Measurements from ENCODE around the gene GNAO1.

The GNAO1 gene

DNA sequence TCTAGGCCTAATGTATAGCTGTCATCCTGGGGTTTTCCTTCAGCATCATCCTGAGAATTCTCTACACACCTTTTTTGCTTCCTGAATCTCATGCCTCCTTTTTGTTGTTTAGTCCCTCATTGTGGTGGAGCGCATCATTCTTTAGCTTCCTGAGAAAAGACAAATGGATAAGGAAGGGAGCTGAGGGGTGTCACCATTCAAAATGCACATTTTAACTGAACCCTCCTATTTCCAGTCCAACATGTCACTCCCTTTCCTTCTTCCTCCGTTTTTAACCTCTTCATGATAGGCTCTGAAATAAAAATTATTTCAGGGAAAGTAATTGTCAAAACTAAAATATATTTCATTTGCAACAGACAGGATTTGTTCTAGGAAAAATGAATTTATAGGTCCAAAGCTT lies 39.7 kb upstream of the GNAO1 start:
- Histone ChIP-seq H3K27ac (replicated peaks) (no peak overlapping the region), H3K4me3 (replicated peaks; ENCODE audit: insufficient read depth, low read length) (no peak overlapping the region), H3K27me3 (ENCODE audit: insufficient read depth, poor library complexity, severe bottlenecking) (peaks cover 4% of the 10 kb centered on the region)
- no peak for DNase-seq (ENCODE audit: low read depth in 1 of 2, low spot score in 1 of 2)
- TF ChIP-seq POLR2AphosphoS5 (IDR thresholded peaks at IDR 0.05; ENCODE audit: low read depth): no peak
- TF ChIP-seq, protein P1, sequence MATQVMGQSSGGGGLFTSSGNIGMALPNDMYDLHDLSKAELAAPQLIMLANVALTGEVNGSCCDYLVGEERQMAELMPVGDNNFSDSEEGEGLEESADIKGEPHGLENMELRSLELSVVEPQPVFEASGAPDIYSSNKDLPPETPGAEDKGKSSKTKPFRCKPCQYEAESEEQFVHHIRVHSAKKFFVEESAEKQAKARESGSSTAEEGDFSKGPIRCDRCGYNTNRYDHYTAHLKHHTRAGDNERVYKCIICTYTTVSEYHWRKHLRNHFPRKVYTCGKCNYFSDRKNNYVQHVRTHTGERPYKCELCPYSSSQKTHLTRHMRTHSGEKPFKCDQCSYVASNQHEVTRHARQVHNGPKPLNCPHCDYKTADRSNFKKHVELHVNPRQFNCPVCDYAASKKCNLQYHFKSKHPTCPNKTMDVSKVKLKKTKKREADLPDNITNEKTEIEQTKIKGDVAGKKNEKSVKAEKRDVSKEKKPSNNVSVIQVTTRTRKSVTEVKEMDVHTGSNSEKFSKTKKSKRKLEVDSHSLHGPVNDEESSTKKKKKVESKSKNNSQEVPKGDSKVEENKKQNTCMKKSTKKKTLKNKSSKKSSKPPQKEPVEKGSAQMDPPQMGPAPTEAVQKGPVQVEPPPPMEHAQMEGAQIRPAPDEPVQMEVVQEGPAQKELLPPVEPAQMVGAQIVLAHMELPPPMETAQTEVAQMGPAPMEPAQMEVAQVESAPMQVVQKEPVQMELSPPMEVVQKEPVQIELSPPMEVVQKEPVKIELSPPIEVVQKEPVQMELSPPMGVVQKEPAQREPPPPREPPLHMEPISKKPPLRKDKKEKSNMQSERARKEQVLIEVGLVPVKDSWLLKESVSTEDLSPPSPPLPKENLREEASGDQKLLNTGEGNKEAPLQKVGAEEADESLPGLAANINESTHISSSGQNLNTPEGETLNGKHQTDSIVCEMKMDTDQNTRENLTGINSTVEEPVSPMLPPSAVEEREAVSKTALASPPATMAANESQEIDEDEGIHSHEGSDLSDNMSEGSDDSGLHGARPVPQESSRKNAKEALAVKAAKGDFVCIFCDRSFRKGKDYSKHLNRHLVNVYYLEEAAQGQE (IDR thresholded peaks at IDR 0.05; ENCODE audit: insufficient replicate concordance, low read depth): no peak
- TF ChIP-seq, protein P2, sequence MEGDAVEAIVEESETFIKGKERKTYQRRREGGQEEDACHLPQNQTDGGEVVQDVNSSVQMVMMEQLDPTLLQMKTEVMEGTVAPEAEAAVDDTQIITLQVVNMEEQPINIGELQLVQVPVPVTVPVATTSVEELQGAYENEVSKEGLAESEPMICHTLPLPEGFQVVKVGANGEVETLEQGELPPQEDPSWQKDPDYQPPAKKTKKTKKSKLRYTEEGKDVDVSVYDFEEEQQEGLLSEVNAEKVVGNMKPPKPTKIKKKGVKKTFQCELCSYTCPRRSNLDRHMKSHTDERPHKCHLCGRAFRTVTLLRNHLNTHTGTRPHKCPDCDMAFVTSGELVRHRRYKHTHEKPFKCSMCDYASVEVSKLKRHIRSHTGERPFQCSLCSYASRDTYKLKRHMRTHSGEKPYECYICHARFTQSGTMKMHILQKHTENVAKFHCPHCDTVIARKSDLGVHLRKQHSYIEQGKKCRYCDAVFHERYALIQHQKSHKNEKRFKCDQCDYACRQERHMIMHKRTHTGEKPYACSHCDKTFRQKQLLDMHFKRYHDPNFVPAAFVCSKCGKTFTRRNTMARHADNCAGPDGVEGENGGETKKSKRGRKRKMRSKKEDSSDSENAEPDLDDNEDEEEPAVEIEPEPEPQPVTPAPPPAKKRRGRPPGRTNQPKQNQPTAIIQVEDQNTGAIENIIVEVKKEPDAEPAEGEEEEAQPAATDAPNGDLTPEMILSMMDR (IDR thresholded peaks at IDR 0.05; ENCODE audit: insufficient read depth, low read length): no peak
- no peak for TF ChIP-seq GABPA (IDR thresholded peaks at IDR 0.05; ENCODE audit: low read depth)
- TF ChIP-seq SPI1 (IDR thresholded peaks at IDR 0.05; ENCODE audit: borderline replicate concordance, low read depth): no peak

DNA sequence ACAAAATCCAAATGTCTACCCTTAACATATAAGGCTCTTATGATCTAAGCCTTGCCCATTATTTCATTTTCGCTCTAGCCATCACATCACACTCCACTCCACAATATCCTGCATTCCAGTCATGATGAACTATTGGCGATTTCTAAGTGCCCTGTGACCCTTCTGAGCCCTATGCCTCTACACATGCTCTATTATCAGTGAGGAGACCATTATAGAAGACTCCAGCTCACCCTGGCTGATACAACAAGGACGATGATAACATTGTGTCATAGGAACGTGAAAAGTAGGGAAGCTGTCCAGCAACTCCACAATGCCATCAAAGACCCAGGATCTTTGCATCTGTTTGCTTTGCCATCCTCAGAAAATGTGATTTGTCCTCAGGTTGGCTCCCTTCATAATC lies 29.6 kb upstream of the GNAO1 start:
- no peak for DNase-seq (ENCODE audit: low read depth in 1 of 2, low spot score in 1 of 2)
- TF ChIP-seq, protein P1 (IDR thresholded peaks at IDR 0.05; ENCODE audit: insufficient replicate concordance, low read depth): no peak
- TF ChIP-seq POLR2AphosphoS5 (IDR thresholded peaks at IDR 0.05; ENCODE audit: low read depth) (no peak), SPI1 (IDR thresholded peaks at IDR 0.05; ENCODE audit: borderline replicate concordance, low read depth) (no peak), GABPA (IDR thresholded peaks at IDR 0.05; ENCODE audit: low read depth) (no peak)
- TF ChIP-seq, protein P2 (IDR thresholded peaks at IDR 0.05; ENCODE audit: insufficient read depth, low read length): no peak
- Histone ChIP-seq H3K4me3 (replicated peaks; ENCODE audit: insufficient read depth, low read length) (no peak overlapping the region), H3K27me3 (ENCODE audit: insufficient read depth, poor library complexity, severe bottlenecking) (no peaks in the 10 kb centered on the region), H3K27ac (replicated peaks) (no peak overlapping the region)

DNA sequence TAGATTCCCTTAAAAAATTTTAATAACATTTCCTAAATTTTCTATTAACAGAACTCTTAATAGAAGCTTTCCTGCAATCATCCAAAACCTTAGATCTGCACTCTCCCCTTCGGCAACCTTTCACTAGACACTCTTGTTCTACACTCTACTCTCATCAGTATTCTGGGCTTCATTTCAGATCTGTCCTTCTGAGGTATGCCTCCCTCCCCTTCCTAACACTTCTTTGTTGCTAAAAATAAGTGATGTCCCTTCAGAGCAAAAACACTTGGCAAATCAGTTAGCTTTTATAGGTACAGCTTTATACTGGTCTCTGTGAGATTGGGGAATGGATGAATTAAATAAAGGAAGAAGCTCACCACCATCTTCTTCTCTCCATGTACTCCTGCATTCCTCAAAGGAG lies 28.2 kb upstream of the GNAO1 start:
- TF ChIP-seq, protein P1 (IDR thresholded peaks at IDR 0.05; ENCODE audit: insufficient replicate concordance, low read depth): no peak
- TF ChIP-seq, protein P2 (IDR thresholded peaks at IDR 0.05; ENCODE audit: insufficient read depth, low read length): no peak
- TF ChIP-seq GABPA (IDR thresholded peaks at IDR 0.05; ENCODE audit: low read depth) (no peak), SPI1 (IDR thresholded peaks at IDR 0.05; ENCODE audit: borderline replicate concordance, low read depth) (no peak), POLR2AphosphoS5 (IDR thresholded peaks at IDR 0.05; ENCODE audit: low read depth) (no peak)
- Histone ChIP-seq H3K4me3 (replicated peaks; ENCODE audit: insufficient read depth, low read length) (no peak overlapping the region), H3K27me3 (ENCODE audit: insufficient read depth, poor library complexity, severe bottlenecking) (no peaks in the 10 kb centered on the region), H3K27ac (replicated peaks) (no peak overlapping the region)
- no peak for DNase-seq (ENCODE audit: low read depth in 1 of 2, low spot score in 1 of 2)
